HG03571 (cell line): Measurements from ENCODE around the gene AZGP1.
"Not testable (repeated sequence)": the region's sequence is repeated elsewhere in the genome, so short reads cannot be mapped to it uniquely, and the experiment has no call there.

Source experiments
- ATAC-seq: cut with Tn5 transposase; IDR thresholded peaks from one replicate; pipeline ENCODE4 v1.9.1; 2021; ENCODE audit not compliant: unreplicated experiment

AZGP1 gene

GRCh38 chr7:99997545-99998137 lies 21.8 kb upstream of the AZGP1 start:
- ATAC-seq, result no peak

- ATAC-seq, result no peak
Measured at GRCh38 chr7:99996755-99997544, 21.1 kb upstream of the AZGP1 start.

- ATAC-seq, result no peak
Measured at GRCh38 chr7:99994819-99995218, 19.0 kb upstream of the AZGP1 start.

- no peak for ATAC-seq
Measured at GRCh38 chr7:99992330-99993038, 16.7 kb upstream of the AZGP1 start.

GRCh38 chr7:99991543-99991942 lies 15.7 kb upstream of the AZGP1 start:
- not testable (repeated sequence) for ATAC-seq

- no peak for ATAC-seq
Measured at GRCh38 chr7:99990460-99990852, 14.6 kb upstream of the AZGP1 start.

- ATAC-seq, result no peak
Measured at GRCh38 chr7:99987846-99988245, 12.0 kb upstream of the AZGP1 start.

- ATAC-seq, result not testable (repeated sequence)
Measured at GRCh38 chr7:99987306-99987705, 11.5 kb upstream of the AZGP1 start.

GRCh38 chr7:99984593-99984992 lies 8.8 kb upstream of the AZGP1 start:
- no peak for ATAC-seq

GRCh38 chr7:99981066-99981465 lies 5.2 kb upstream of the AZGP1 start:
- not testable (repeated sequence) for ATAC-seq

GRCh38 chr7:99980448-99980872 lies 4.6 kb upstream of the AZGP1 start:
- not testable (repeated sequence) for ATAC-seq

GRCh38 chr7:99979814-99980225 lies 4.0 kb upstream of the AZGP1 start:
- ATAC-seq, result not testable (repeated sequence)

- no peak for ATAC-seq
Measured at GRCh38 chr7:99976626-99977025, 795 bp upstream of the AZGP1 start.

- no peak for ATAC-seq
Measured at GRCh38 chr7:99974681-99975080, 1.1 kb downstream of the AZGP1 start.

GRCh38 chr7:99973817-99974216 lies 2.0 kb downstream of the AZGP1 start:
- not testable (repeated sequence) for ATAC-seq

GRCh38 chr7:99971242-99971641 lies 4.6 kb downstream of the AZGP1 start:
- ATAC-seq, result no peak

GRCh38 chr7:99969813-99970212 lies 6.0 kb downstream of the AZGP1 start:
- not testable (repeated sequence) for ATAC-seq

- no peak for ATAC-seq
Measured at GRCh38 chr7:99969298-99969697, 6.5 kb downstream of the AZGP1 start.

GRCh38 chr7:99958564-99959227 lies 17.1 kb downstream of the AZGP1 start:
- ATAC-seq, result no peak

GRCh38 chr7:99955247-99955646 lies 20.6 kb downstream of the AZGP1 start:
- no peak for ATAC-seq

- ATAC-seq, result not testable (repeated sequence)
Measured at GRCh38 chr7:99954643-99955042, 21.2 kb downstream of the AZGP1 start.
